ENCODE data around the gene LUZP2. TPM values are rescaled to one million over a fixed set of nuclear protein-coding genes. Genes with fewer than 3 reads are reported as not detected.

Gene LUZP2
- total and polyA plus RNA-seq, 2 of the 8 experiments (the other 6 are each of a cell fraction or from before 2014, with no cell fraction given): 0.79 to 1.5 TPM

DNA sequence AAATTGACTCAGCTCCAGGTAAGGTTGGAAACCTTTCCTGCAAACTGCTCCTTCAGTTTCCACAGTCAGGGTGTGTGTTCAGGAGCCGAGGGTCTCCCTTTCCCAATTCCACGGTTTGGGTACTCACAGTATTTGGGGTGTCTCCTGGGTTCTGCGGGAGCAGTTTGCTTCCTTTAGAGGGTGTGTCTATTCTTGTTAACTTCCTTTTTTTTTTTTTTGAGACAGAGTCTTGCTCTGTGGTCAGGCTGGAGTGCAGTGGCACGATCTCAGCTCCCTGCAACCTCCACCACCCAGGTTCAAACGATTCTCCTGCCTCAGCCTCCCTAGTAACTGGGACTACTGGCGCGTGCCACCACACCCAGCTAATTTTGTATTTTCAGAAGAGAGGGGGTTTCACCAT is 251.4 kb downstream of the LUZP2 start:
- Histone ChIP-seq H3K4me3 (ENCODE audit: extremely low read depth in 1 of 4, insufficient read depth in 2 of 4, low read depth in 3 of 4, low read length in 4 of 4) (no peak overlapping the region), H3K18ac (ENCODE audit: extremely low read depth, low read length) (no peak overlapping the region), H2BK12ac (ENCODE audit: low read depth, low read length) (no peak overlapping the region), H2BK120ac (replicated peaks; ENCODE audit: low read depth, low read length) (no peak overlapping the region), H3K79me1 (ENCODE audit: low read depth, low read length) (no peaks in the 10 kb centered on the region), H4K91ac (replicated peaks; ENCODE audit: insufficient read length, low read length) (no peak overlapping the region), H3K27ac (ENCODE audit: low read depth, low read length) (no peak overlapping the region), H3K79me2 (ENCODE audit: control insufficient read depth in 1 of 2, insufficient read depth in 2 of 2, low read length in 2 of 2) (no peaks in the 10 kb centered on the region), H3K23ac (ENCODE audit: insufficient read length) (no peak overlapping the region), H3K23me2 (ENCODE audit: low read depth, low read length) (no peaks in the 10 kb centered on the region), H2BK20ac (ENCODE audit: low read length) (no peak overlapping the region), H2BK15ac (ENCODE audit: low read length) (no peak overlapping the region), H2AFZ (ENCODE audit: low read length) (no peak overlapping the region; the same call in 1 of the 2 replicates), H3K56ac (replicated peaks; ENCODE audit: insufficient read length, low read depth, low read length) (no peak overlapping the region), H2BK5ac (ENCODE audit: low read depth, low read length) (no peak overlapping the region), H3K9me3 (ENCODE audit: insufficient read depth in 2 of 2, low read depth in 1 of 2, low read length in 1 of 2) (no peaks in the 10 kb centered on the region), H3K4me1 (replicated peaks in 1 of 4; ENCODE audit: control insufficient read depth in 3 of 4, insufficient read depth in 4 of 4, low read length in 3 of 4) (no peaks in the 10 kb centered on the region; a peak in 1 of 7 replicates), H3K14ac (ENCODE audit: insufficient read length) (no peak overlapping the region), H4K5ac (ENCODE audit: insufficient read length, low read depth, low read length) (no peak overlapping the region), H3K4ac (replicated peaks; ENCODE audit: insufficient read length, low read depth, low read length) (no peak overlapping the region), H3K4me2 (ENCODE audit: insufficient read depth in 1 of 2, low read depth in 2 of 2, low read length in 2 of 2) (no peak overlapping the region), H2AK5ac (ENCODE audit: low read depth, low read length) (no peak overlapping the region), H3K9ac (replicated peaks in 1 of 4; ENCODE audit: extremely low read depth in 1 of 4, low read depth in 3 of 4, low read length in 3 of 4) (no peak overlapping the region), H4K20me1 (replicated peaks in 1 of 2; ENCODE audit: control insufficient read depth in 1 of 2, insufficient read depth in 2 of 2, low read length in 2 of 2) (no peaks in the 10 kb centered on the region), H3K36me3 (ENCODE audit: control insufficient read depth in 2 of 4, insufficient read depth in 4 of 4, low read length in 3 of 4) (no peaks in the 10 kb centered on the region), H4K8ac (ENCODE audit: extremely low read depth, insufficient read depth, low read length) (no peak overlapping the region), H3K27me3 (replicated peaks in 1 of 4; ENCODE audit: control insufficient read depth in 3 of 4, extremely low read depth in 1 of 4, insufficient read depth in 3 of 4, low read length in 3 of 4) (no peaks in the 10 kb centered on the region)
- no peak for DNase-seq (ENCODE audit: low read depth in 1 of 2, low spot score in 2 of 2)
- POLR2A ChIA-PET (ENCODE audit: partially characterized antibody): no interaction called here
- TF ChIP-seq EGR1 (IDR thresholded peaks at IDR 0.05; ENCODE audit: borderline replicate concordance, low read depth, low read length) (no peak), SIN3A (conservative IDR thresholded peaks at IDR 0.05 in 1 of 2, IDR thresholded peaks at IDR 0.05 in 1 of 2; ENCODE audit: low read depth in 1 of 2, low read length in 2 of 2) (no peak), CTBP2 (IDR thresholded peaks at IDR 0.05; ENCODE audit: borderline replicate concordance, insufficient read depth, insufficient read length, low read length) (no peak)
- no peak for FAIRE-seq
- CTCF ChIA-PET (ENCODE audit: partially characterized antibody): interaction anchor here (0.7 kb wide), 1 partner anchor 11 kb away, joined by 3 read pairs; no protein-coding TSS in a partner anchor
- 88% methylated on average over 6 of the region's 7 CpGs; no CpG with 5 or more reads in 1 of the 2 experiments for WGBS, 2 experiments (ENCODE audit: extremely low coverage in 1 of 2, insufficient coverage in 1 of 2, insufficient read length in 1 of 2, insufficient replicate concordance in 2 of 2, low coverage in 1 of 2, low lambda C conversion rate in 2 of 2, missing lambda C conversion rate in 1 of 2)

All from H1 (cell line).